Measurements from ENCODE around the gene CCM2L. TPM values are rescaled to one million over a fixed set of nuclear protein-coding genes. Genes with fewer than 3 reads are reported as not detected.

The CCM2L gene
- total and polyA plus RNA-seq, 2 donors (not counting 3 experiments of a cell fraction or from before 2014, with no cell fraction given), result 10.8 to 13.4 TPM

- no peak for TF ChIP-seq MAX (IDR thresholded peaks at IDR 0.05; ENCODE audit: insufficient read depth, insufficient read length)
- TF ChIP-seq MYC (IDR thresholded peaks at IDR 0.05; ENCODE audit: low read depth, low read length), result no peak
- TF ChIP-seq JUN (IDR thresholded peaks at IDR 0.05; ENCODE audit: borderline replicate concordance, insufficient read depth, insufficient read length, low read depth), result no peak
- TF ChIP-seq CTCF (IDR thresholded peaks at IDR 0.05; ENCODE audit: extremely low read depth in 1 of 2, insufficient read depth in 1 of 2, low read depth in 1 of 2, low read length in 2 of 2), result no peak
- no peak for TF ChIP-seq POLR2A (IDR thresholded peaks at IDR 0.05; ENCODE audit: low read depth, low read length)
- TF ChIP-seq EZH2 (IDR thresholded peaks at IDR 0.05; ENCODE audit: borderline replicate concordance, low read depth, low read length, severe bottlenecking), result no peak
- TF ChIP-seq POLR2AphosphoS5 (IDR thresholded peaks at IDR 0.05; ENCODE audit: insufficient read depth, low read depth, low read length), result no peak
- TF ChIP-seq FOS (IDR thresholded peaks at IDR 0.05; ENCODE audit: borderline replicate concordance, insufficient read depth, low read length), result no peak
- no peak for TF ChIP-seq GATA2 (IDR thresholded peaks at IDR 0.05; ENCODE audit: insufficient read depth, insufficient read length, low read depth, low read length)
- DNase-seq (ENCODE audit: low read depth, low spot score) (no peak), FAIRE-seq (no peak)
- Histone ChIP-seq H3K9ac (replicated peaks; ENCODE audit: extremely low read depth, insufficient read depth, low read length) (no peak overlapping the region), H2AFZ (ENCODE audit: low read depth, low read length) (no peak overlapping the region), H3K79me2 (ENCODE audit: control insufficient read depth, insufficient read depth, low read length) (no peaks in the 10 kb centered on the region), H3K4me1 (ENCODE audit: control insufficient read depth, extremely low read depth, insufficient read depth, low read length) (no peaks in the 10 kb centered on the region), H3K9me1 (replicated peaks; ENCODE audit: control insufficient read depth, extremely low read depth, insufficient read depth, low read length) (no peaks in the 10 kb centered on the region), H3K9me3 (replicated peaks; ENCODE audit: control insufficient read depth, insufficient read depth, low read length) (no peaks in the 10 kb centered on the region), H3K27me3 (ENCODE audit: control insufficient read depth in 2 of 2, insufficient read depth in 2 of 2, low read length in 2 of 2) (peaks cover 3 to 8% of the 10 kb centered on the region in 2 experiments), H3K4me2 (ENCODE audit: insufficient read depth, low read length) (no peak overlapping the region), H4K20me1 (replicated peaks; ENCODE audit: control insufficient read depth, extremely low read depth, insufficient read depth, low read length) (no peaks in the 10 kb centered on the region), H3K27ac (ENCODE audit: insufficient read depth, low read depth, low read length) (no peak overlapping the region), H3K4me3 (replicated peaks in 1 of 3; ENCODE audit: insufficient read depth in 1 of 3, low read depth in 1 of 3, low read length in 3 of 3) (no peak overlapping the region), H3K36me3 (ENCODE audit: control insufficient read depth in 2 of 2, extremely low read depth in 1 of 2, insufficient read depth in 2 of 2, low read length in 2 of 2) (no peaks in the 10 kb centered on the region)
- dilution Hi-C loops (cut with MboI; ENCODE audit: extremely low pct_ligation_motif_present, low sequenced_read_pairs) (no loop called here), intact Hi-C loops (cut with micrococcal nuclease) (no loop called here)
- BruUV-seq (replicated peaks), result no TSS peak
- POLR2A ChIA-PET, result no interaction called here
- CTCF ChIA-PET, result interaction anchor here (0.6 to 1.3 kb wide), 2 partner anchors 236 to 246 kb away, joined by 3 read pairs; no protein-coding TSS in a partner anchor
Observed at GRCh38 chr20:32059189-32059588, 49.0 kb downstream of the CCM2L start.

All from endothelial cell of umbilical vein (primary cell).